ENCODE measurements around the gene SLC10A3.

The SLC10A3 gene

DNA sequence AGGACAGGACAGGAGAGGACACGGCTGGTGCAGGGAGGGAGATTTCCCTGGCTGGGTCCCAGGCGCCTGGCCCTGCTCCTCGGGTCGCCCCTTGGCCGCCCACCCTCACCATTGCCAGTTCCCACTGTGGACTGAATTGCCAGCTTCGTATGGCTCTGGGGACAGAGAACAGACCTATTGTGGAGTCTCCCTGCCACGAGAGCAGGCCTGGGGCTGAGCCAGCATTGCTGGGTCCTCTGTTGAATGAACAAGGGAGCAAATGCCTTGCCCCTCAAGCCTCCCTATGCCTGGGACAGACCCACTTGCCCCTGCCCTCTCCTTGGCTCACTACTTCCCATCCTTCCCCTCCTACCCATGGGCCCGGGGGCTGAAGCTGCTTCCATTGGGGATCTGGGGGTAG is 28.0 kb downstream of the SLC10A3 start:
- no peak for DNase-seq

- DNase-seq = no peak
Observed at GRCh38 chrX:154460326-154460725, 30.1 kb downstream of the SLC10A3 start.

GRCh38 chrX:154459832-154460231 is 30.6 kb downstream of the SLC10A3 start:
- no peak for DNase-seq

GRCh38 chrX:154458954-154459778 is 31.3 kb downstream of the SLC10A3 start:
- no peak for DNase-seq

DNA sequence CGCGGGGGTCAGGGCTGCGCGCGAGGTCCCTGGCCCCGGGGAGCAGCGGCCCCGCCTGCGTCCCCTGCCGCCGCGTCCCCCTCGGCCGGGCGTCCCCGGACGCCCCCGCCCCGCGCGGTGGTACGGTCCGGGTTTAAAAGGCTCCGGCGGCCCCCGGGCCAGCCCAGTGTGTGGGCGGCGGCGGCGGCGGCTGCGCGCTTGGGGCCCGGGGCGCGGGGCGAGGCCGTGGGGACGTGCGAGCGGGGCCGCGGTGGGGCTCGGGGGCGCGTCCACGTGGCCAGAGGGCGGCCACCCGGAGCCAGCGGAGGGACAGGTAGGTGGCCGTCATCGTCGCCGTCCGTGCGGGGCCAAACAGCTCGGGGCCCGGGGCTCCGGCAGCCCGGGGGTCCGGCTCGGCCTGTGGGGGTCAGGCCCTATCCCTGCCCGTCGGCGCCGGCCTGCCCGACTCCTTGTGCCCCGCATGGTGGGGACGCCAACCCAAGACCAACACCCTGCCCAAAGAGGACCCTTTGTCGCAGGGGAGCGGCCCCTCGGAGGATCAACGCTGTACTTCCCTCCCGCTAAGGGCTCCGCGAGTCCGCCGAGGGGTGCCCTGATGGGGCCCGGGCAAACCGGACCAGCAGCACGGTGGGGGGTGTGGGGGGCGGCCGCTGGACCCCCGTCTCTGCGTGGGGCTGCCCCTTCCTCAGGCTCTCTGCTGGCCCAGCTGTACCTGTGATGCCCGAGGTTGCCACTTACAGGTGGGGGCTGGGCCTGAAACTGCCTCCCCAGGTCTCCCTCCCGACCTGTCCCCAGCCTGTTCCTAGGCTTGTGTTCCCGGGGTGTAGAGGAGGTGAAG is 32.1 kb downstream of the SLC10A3 start, which contains the start of gene PLXNA3:
PLXNA3 (plus strand) TSS at position 166 of the 838 bp plus-strand sequence. CDS start 1,903 bp downstream, outside the sequence.
- DNase-seq = no peak

GRCh38 chrX:154457491-154458115 is 32.8 kb downstream of the SLC10A3 start:
- DNase-seq = no peak

DNA sequence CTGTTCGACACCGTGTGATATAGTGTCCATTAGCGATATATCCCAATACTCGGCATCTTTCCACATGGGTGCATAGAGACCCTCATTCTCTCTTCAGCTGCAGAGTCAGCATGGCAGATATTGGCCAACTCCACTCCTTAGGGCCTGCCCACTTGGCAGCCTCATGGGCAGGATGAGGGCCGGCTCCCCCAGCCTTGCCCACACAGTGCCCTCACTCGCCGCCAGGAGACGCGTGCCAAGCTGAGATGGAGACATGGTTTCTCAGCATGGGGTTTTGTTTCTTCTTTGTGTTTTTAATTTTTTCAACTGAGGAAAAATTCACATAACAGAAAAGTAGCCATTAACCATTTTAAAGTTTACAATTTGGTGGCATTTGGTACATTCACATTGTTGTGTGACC is 37.6 kb downstream of the SLC10A3 start:
- DNase-seq = no peak

DNA sequence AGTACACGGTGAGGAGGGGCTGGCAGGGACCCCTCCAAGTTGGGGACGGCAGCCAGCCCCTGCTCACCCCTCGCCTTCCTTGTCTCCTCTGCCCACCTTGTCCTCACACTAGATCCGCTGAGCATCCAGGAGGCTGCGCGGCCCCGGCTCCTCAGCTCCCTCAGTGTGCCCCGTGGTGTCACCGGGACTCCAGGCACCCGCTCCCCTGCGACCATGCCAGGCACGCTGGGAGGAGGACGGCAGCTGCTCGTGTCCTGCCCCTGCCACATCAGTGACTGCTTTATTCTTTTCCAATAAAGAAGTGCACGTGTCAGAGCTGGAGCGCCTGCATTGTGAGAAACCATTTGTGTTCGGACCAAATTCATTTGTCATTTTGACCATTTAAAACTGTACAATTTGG is 40.1 kb downstream of the SLC10A3 start:
- no peak for DNase-seq

DNA sequence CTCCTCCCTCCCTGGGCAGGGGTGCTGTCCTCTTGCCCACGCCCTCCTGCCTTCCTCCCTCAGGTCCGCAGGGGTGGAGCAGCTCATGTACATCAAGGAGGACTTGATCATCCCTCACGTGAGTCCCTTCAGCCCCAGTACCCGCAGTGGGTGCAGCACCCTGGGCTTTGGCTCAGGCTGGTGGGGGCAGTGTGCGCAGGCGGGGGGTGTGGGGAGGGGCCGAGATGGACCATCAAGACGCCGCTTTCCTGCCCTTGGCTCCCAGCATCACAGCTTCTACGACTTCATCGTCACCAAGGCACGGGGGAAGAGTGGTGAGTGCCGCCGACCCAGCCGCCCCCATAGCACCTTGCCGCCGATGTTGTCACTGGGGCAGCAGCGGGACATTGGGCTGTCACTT is 40.8 kb downstream of the SLC10A3 start:
- no peak for DNase-seq

- DNase-seq = no peak
Observed at GRCh38 chrX:154448484-154448883, 41.9 kb downstream of the SLC10A3 start.

DNA sequence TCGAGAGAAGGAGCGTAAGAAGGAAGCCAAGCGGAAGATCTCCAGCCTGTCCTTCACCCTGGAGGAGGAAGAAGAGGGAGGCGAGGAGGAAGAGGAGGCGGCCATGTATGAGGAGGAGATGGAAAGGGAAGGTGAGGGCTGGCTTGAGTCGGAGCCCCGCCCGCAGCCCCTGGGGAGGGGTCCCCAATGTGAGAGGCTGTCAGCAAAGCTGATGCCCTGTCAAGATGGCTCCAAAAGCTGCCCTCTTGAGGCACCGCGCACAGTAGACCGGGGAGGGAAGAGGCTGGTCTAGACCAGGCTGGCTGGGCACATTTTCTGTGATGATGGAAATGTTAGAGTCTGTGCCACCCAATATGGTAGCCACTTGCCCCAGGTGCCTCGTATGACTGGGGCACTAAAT is 44.0 kb downstream of the SLC10A3 start:
- no peak for DNase-seq

DNA sequence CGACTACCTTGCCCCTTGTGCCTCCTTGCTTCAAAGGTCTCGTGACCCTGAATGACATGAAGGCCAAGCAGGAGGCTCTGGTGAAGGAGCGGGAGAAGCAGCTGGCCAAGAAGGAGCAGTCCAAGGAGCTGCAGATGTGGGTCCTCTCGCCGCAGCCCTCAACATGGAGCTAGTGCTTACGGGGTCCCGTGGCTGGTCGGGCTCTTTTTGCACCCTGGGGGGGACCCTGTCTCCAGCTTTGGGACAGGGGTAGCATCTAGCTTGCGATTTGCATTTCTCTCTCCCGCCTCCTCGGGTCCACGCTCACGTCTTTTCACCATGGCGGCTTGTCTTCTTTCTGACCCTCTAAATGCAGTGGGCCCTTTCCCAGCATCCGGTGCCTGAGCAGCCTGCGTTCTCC is 44.7 kb downstream of the SLC10A3 start:
- DNase-seq = no peak

DNA sequence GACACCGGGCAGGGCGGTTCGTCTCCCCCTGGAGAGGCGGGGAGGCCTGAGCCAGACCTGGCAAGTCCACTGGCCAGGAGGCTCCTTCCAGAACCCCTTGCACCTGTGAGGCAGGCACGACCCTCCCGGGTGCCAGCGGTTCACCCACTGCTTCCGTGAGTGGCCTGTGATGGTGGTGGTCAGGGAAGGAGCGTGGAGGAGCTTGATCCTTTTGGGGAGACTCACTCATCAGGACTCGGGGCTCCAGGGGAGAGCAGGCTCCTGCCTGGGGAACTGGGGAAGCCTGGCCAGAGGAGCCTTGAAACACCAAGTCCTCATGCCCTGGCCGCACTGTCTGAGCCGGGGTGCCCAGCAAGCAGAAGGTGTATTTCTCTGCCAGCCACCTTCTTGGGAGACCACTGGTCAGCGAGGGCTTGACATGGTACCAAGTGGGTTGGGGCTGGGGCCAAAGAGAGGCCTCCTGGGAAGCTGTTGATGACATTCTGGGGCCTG is 45.6 kb downstream of the SLC10A3 start:
- no peak for DNase-seq

GRCh38 chrX:154443992-154444754 is 46.3 kb downstream of the SLC10A3 start, which contains the start of gene FAM50A:
Gene FAM50A, plus strand, starts transcription at chrX:154444141. Its CDS starts 95 bp downstream, at chrX:154444236.
- no peak for DNase-seq

- no peak for DNase-seq
Observed at GRCh38 chrX:154443479-154443910, 46.9 kb downstream of the SLC10A3 start.

GRCh38 chrX:154441984-154442707 is 48.3 kb downstream of the SLC10A3 start:
- no peak for DNase-seq

DNA sequence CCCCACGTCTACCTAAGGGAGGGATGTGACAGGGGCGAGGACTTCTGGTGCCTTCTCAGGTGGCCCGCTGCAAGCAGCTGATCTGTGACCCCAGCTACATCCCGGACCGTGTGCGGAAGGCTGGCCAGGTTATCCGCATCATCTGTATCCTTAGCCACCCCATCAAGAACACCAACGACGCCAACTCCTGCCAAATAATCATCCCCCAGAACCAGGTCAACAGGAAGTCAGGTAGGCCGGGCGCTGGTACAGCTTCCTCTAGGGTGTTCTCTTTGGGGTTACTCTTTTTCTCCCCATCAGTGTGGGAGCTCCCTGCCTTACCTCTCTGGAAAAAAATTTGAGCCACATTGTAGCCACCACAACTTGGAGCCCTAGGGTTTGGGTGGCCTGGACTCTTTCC is 48.9 kb downstream of the SLC10A3 start:
- DNase-seq = no peak

DNA sequence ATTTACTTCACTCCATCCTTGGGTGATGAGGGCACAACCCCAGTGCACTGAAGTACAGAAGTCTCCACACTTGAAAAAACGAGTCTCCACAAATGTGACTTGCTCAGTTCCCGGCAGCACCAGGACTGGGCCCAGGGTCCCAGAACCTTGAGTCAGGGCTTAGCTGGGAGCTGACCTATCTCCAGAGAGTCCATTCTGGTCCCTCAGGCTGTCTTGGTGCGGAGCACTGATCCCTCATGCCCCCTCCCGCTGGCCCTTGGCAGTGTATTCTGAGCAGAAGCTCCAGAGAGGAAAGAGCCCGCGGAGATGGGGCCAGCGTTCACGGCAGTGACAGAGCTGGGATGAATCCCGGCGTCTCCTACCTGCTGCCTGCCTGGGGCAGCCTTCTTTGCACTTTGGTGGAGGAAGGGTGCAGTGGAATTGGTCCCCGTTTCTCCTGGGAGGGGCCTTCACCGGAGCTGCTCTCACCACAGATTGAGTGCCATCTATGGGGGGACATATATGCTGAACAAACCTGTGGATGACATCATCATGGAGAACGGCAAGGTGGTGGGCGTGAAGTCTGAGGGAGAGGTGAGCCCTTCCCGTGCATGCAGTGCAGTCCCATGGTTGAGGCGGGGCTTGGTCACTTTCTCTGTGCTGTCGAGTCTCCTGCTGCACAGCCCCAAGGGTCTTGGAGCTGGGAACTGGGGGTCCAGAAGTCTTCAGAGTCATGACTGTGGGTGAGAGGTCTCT is 49.6 kb downstream of the SLC10A3 start:
- no peak for DNase-seq

- DNase-seq = no peak
Observed at GRCh38 chrX:154439841-154440240, 50.6 kb downstream of the SLC10A3 start.

DNA sequence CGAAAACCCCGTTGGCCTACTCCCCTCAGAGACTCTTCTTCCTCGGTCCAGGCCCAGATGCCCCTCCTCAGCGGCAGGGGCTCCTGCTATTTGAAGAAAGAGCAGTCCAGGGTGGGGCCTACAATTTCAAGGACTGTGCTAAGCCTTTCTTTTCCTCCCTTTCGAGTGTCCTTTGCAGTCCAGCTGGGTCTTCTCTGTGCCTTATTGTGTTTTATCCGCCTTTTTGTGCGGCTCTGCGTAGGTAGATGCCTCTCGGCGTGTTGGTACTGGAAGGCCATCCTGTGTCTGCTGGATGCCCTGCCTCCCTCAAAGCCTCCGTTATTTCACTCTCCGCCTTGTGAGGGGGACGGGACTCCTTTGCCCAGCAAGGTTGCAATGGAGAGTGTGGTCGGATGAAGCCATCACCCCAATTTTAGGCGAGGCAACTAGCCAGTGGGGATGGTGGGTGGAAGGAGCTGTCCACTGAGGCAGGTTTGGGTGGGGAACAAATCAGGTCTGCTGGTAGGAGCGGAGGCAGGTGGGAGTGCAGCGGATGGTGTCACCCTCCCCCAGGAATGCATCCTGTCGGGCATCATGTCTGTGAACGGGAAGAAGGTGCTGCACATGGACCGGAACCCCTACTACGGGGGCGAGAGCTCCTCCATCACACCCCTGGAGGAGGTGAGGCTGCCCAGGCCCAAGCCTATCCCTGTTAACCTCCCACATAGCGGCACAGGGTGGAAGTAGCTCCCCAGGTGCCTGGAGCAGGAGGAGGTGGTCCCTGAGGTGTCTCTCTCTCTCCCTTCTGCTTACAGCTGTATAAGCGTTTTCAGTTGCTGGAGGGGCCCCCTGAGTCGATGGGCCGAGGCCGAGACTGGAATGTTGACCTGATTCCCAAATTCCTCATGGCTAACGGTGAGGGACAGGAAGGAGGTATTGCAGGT is 52.2 kb downstream of the SLC10A3 start:
- DNase-seq = no peak
